PC-9 (cell line): ENCODE measurements around the gene SH2D1B. TPM values are rescaled to one million over a fixed set of nuclear protein-coding genes. Genes with fewer than 3 reads are reported as not detected.
A peak's percentile ranks its signal among the peaks of the same experiment; 100 is the strongest.

Experiments used
- BruUV-seq: library from RNA; stranded (reverse); fragments of 400-500 nt; replicated peaks from 2 replicates; lab custom pipeline; 2021; lab: Mats Ljungman, UMichigan
- CTCF ChIA-PET: fragments of 300-600 bp; sonication (Branson Sonifier 250); formaldehyde crosslinking; loops from one replicate; lab custom pipeline; 2022; ENCODE audit warnings: antibody characterized with exemption; lab: Charles Lee
- POLR2A ChIA-PET: fragments of 300-600 bp; sonication (Branson Sonifier 250); formaldehyde crosslinking; loops from one replicate; lab custom pipeline; 2022; ENCODE audit warnings: antibody characterized with exemption; ENCODE audit not compliant: unreplicated experiment; lab: Charles Lee
- DNase-seq, 2 experiments: peaks; one replicate each; pipeline versions ENCODE4 v3.0.0 to v3.0.0-alpha.2; 2015 to 2022; ENCODE audit warnings: mixed read lengths in 1 of 2
- H2AFZ ChIP-seq: fragments of 200-600 bp; sonication (generic); 2 replicates; pipeline ENCODE4 v1.8.1; 2017; ENCODE audit warnings: antibody characterized with exemption
- H3F3A ChIP-seq: fragments of 200-600 bp; sonication (generic); 2 replicates; pipeline ENCODE4 v1.8.1; 2017; ENCODE audit warnings: antibody characterized with exemption, mild to moderate bottlenecking, low read depth; ENCODE audit not compliant: insufficient read depth
- H3K27ac ChIP-seq: fragments of 200-600 bp; sonication (generic); 2 replicates; pipeline ENCODE4 v1.6.1; 2016; ENCODE audit warnings: mixed run types
- H3K27me3 ChIP-seq: fragments of 200-600 bp; sonication (generic); 2 replicates; pipeline ENCODE4 v1.6.1; 2016; ENCODE audit warnings: low read depth, mixed run types; ENCODE audit not compliant: insufficient read depth
- H3K36me3 ChIP-seq: fragments of 200-600 bp; sonication (generic); 2 replicates; pipeline ENCODE4 v1.6.1; 2016; ENCODE audit warnings: low read depth, mixed run types
- H3K4me1 ChIP-seq: fragments of 200-600 bp; sonication (generic); replicated peaks from 2 replicates; pipeline ENCODE4 v1.6.1; 2016; ENCODE audit warnings: mixed run types; ENCODE audit not compliant: insufficient read depth
- H3K4me2 ChIP-seq: fragments of 200-600 bp; sonication (generic); 2 replicates; pipeline ENCODE4 v1.6.1; 2017; ENCODE audit warnings: mixed run types
- H3K4me3 ChIP-seq: fragments of 200-600 bp; sonication (generic); 2 replicates; pipeline ENCODE4 v1.6.1; 2016; ENCODE audit warnings: mixed run types
- H3K79me2 ChIP-seq: fragments of 200-600 bp; sonication (generic); 2 replicates; pipeline ENCODE4 v1.6.1; 2017; ENCODE audit warnings: low read depth, mixed run types
- H3K9me2 ChIP-seq: fragments of 200-600 bp; sonication (generic); 2 replicates; pipeline ENCODE4 v1.8.1; 2017; ENCODE audit warnings: mild to moderate bottlenecking; ENCODE audit not compliant: insufficient read depth
- H3K9me3 ChIP-seq: fragments of 200-600 bp; sonication (generic); 2 replicates; pipeline ENCODE4 v1.8.1; 2016; ENCODE audit warnings: low read depth; ENCODE audit not compliant: insufficient read depth
- H4K20me1 ChIP-seq: fragments of 200-600 bp; sonication (generic); 2 replicates; pipeline ENCODE4 v1.8.1; 2017; ENCODE audit not compliant: insufficient read depth
- CTCF ChIP-seq: fragments of 200-600 bp; sonication (generic); conservative IDR thresholded peaks from 2 replicates; pipeline ENCODE4 v1.6.1; 2017; ENCODE audit warnings: mixed run types, antibody characterized with exemption, mild to moderate bottlenecking, moderate library complexity
- EZH2 ChIP-seq: fragments of 200-600 bp; sonication (generic); IDR thresholded peaks from 2 replicates; pipeline ENCODE4 v1.8.0; 2017; ENCODE audit warnings: antibody characterized with exemption, low read depth
- intact Hi-C: fragments of 100-400 bp; cut with micrococcal nuclease; formaldehyde crosslinking; loops from one replicate; pipeline ENCODE4 v1.10.0; 2022; ENCODE audit not compliant: unreplicated experiment
- total RNA-seq: library from RNA; stranded (reverse); gene quantifications from 2 replicates; pipeline ENCODE4 v1.2.3, GENCODE V29; 2021

SH2D1B gene
- total RNA-seq, 1 experiment from 2014 or later, result not detected

DNA sequence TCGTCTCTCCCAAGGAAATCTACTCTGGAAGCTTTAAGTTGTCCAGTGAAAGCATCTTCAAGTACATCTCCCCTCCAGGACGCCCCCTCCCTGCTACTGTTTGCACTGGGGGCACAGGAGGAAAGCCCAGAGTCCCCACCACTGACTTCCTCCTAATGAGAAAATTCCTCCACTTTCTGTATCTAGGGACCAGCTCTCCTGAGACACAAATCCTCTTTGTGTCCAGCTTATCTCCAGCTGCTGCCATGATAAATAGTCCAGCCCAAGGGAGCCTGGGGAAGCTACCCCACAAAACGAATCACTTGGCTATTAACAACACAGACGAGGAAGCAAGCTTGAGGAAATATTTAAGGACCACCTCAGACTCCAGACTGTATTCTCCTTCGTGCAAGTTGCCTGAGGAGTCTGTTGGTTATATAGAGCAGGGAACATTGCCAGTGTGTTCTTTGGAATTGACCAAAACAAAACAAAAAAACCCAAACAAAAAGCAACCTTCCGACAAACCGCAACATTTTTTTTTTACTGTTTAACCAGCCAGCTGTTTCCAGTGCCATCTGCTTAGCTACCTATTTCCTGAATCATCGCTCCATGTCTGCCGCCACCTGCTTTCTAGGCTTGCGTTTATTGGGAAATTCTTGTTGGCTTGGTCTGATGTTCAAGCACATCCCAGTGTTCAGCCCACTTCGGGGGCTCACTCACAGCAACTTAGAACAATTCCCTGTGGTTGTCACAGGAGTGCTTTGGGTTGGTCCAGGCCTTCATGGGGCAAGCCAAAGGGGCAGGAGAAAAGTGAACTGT is 22.7 kb downstream of the SH2D1B start:
- Histone ChIP-seq H4K20me1 (no peaks in the 10 kb centered on the region), H3K27ac (no peak overlapping the region), H3K4me3 (no peak overlapping the region), H3K9me2 (no peaks in the 10 kb centered on the region), H3K79me2 (no peaks in the 10 kb centered on the region), H3K36me3 (0 out of 2 replicates have a peak, but pooled peaks cover 1% of the 10 kb centered on the region), H2AFZ (no peak overlapping the region), H3K27me3 (no peaks in the 10 kb centered on the region), H3K4me1 (no peaks in the 10 kb centered on the region), H3K9me3 (no peaks in the 10 kb centered on the region), H3K4me2 (no peak overlapping the region), H3F3A (peaks cover 4% of the 10 kb centered on the region; the same call in 1 of the 2 replicates)
- ChIA-PET CTCF (interaction anchor here (1.7 kb wide), 1 partner anchor 31 kb away, joined by 12 read pairs; no protein-coding TSS in a partner anchor), POLR2A (interaction anchor here (0.6 to 0.7 kb wide), 3 partner anchors 15 to 62 kb away, joined by 3 to 6 read pairs (median 3); no protein-coding TSS in a partner anchor)
- intact Hi-C loops, result loop anchor here (2.0 kb wide), 1 partner anchor 104 kb away; no protein-coding TSS in a partner anchor
- DNase-seq, result peak in 1 of 2 experiments; percentile 22
- TF ChIP-seq EZH2 (no peak), CTCF (no peak)
- no TSS peak for BruUV-seq

DNA sequence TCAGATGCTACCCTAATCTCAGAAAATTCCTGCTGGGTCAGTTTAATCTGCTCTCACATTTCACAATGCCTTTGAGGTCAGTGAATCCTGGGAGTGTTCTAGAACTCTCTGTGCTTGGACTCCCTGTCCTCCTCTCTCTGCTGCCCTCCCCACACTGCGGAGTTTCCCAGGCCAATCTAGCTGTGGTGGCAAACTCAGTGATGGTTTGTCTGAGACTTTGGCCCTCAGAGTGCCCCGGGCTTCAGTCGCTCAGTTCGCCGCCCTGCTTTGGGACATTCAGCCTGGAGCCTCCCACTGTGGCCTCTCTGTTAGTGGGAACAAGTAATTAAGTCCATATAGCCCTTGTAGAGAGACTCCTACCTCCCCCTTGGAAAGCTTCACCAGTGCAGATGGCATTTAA is 23.3 kb downstream of the SH2D1B start:
- BruUV-seq, result no TSS peak
- Histone ChIP-seq H3K4me3 (no peak overlapping the region), H3K27ac (no peak overlapping the region), H2AFZ (no peak overlapping the region), H3K79me2 (no peaks in the 10 kb centered on the region), H4K20me1 (no peaks in the 10 kb centered on the region), H3K9me2 (no peaks in the 10 kb centered on the region), H3K4me2 (no peak overlapping the region), H3K4me1 (no peaks in the 10 kb centered on the region), H3F3A (peaks cover 4% of the 10 kb centered on the region; the same call in 1 of the 2 replicates), H3K9me3 (no peaks in the 10 kb centered on the region), H3K27me3 (no peaks in the 10 kb centered on the region), H3K36me3 (peaks cover 7% of the 10 kb centered on the region; the same call in 1 of the 2 replicates)
- ChIA-PET CTCF (interaction anchor here (1.7 kb wide), 1 partner anchor 31 kb away, joined by 12 read pairs; no protein-coding TSS in a partner anchor), POLR2A (interaction anchor here (0.7 kb wide), 1 partner anchor 16 kb away, joined by 6 read pairs; no protein-coding TSS in a partner anchor)
- intact Hi-C loops, result loop anchor here (2.0 kb wide), 1 partner anchor 104 kb away; no protein-coding TSS in a partner anchor
- TF ChIP-seq CTCF (no peak), EZH2 (no peak)
- no peak for DNase-seq

- ChIA-PET POLR2A (interaction anchor here (0.7 kb wide), 1 partner anchor 16 kb away, joined by 6 read pairs; no protein-coding TSS in a partner anchor), CTCF (no interaction called here)
- no peaks in the 10 kb centered on the region for H3K4me1 ChIP-seq
- H3K79me2 ChIP-seq, result no peaks in the 10 kb centered on the region
- no peaks in the 10 kb centered on the region for H3K27me3 ChIP-seq
- intact Hi-C loops, result loop anchor here (2.0 kb wide), 1 partner anchor 103 kb away; no protein-coding TSS in a partner anchor
- H3K9me2 ChIP-seq, result no peaks in the 10 kb centered on the region
- TF ChIP-seq CTCF (no peak), EZH2 (no peak)
- H2AFZ ChIP-seq, result no peak overlapping the region
- H4K20me1 ChIP-seq, result no peaks in the 10 kb centered on the region
- H3K4me2 ChIP-seq, result no peak overlapping the region
- H3K9me3 ChIP-seq, result no peaks in the 10 kb centered on the region
- H3K36me3 ChIP-seq, result peaks cover 12% of the 10 kb centered on the region; the same call in 1 of the 2 replicates
- peaks cover 4% of the 10 kb centered on the region; the same call in 1 of the 2 replicates for H3F3A ChIP-seq
- no TSS peak for BruUV-seq
- no peak for DNase-seq
- H3K27ac ChIP-seq, result no peak overlapping the region
- no peak overlapping the region for H3K4me3 ChIP-seq
Measured at GRCh38 chr1:162388083-162388594, 23.8 kb downstream of the SH2D1B start.
